Transverse colon (tissue), 4 donors: Measurements from ENCODE around the gene DNAJB11. TPM values are rescaled to one million over a fixed set of nuclear protein-coding genes. Genes with fewer than 3 reads are reported as not detected.
"Not testable (repeated sequence)": the region's sequence is repeated elsewhere in the genome, so short reads cannot be mapped to it uniquely, and the experiment has no call there.

Source experiments
- DNase-seq: peaks from one replicate; pipeline ENCODE4 v3.0.0-alpha.2; 2019
- H3K27ac ChIP-seq, 4 donors: fragments of 200-600 bp; sonication (generic); 2 replicates each; pipeline ENCODE4 v1.5.1; 2016 to 2018; ENCODE audit warnings: inconsistent platforms in 4 of 4
- H3K27me3 ChIP-seq: fragments of 200-600 bp; sonication (generic); 2 replicates; pipeline ENCODE4 v1.5.1; 2017; ENCODE audit warnings: inconsistent platforms
- H3K36me3 ChIP-seq, 4 donors: fragments of 200-600 bp; sonication (generic); 2 replicates each; pipeline ENCODE4 v1.5.1; 2017 to 2019; ENCODE audit warnings: inconsistent platforms in 4 of 4
- H3K4me1 ChIP-seq, 4 donors: fragments of 200-600 bp; sonication (generic); 2 replicates each; pipeline ENCODE4 v1.5.1; 2017 to 2020; ENCODE audit warnings: inconsistent platforms in 4 of 4
- H3K4me3 ChIP-seq, 4 donors: fragments of 200-600 bp; sonication (generic); 1 replicate in 1 of 4; 2 replicates in 3 of 4; pipeline versions ENCODE4 v1.5.1 to v1.6.1; 2017 to 2019; ENCODE audit warnings: inconsistent platforms in 4 of 4
- H3K9me3 ChIP-seq, 2 donors: fragments of 200-600 bp; sonication (generic); 2 replicates each; pipeline ENCODE4 v1.5.1; 2017 to 2019; ENCODE audit warnings: inconsistent platforms in 2 of 2
- EP300 ChIP-seq: sonication (generic); formaldehyde crosslinking; IDR thresholded peaks from one replicate; pipeline ENCODE4 v1.6.1; 2017; ENCODE audit warnings: antibody characterized with exemption, low read depth
- POLR2A ChIP-seq: fragments of 450-650 bp; IDR thresholded peaks from one replicate; pipeline ENCODE4 v1.6.1; 2016; ENCODE audit warnings: antibody characterized with exemption, mild to moderate bottlenecking, moderate library complexity
- POLR2AphosphoS5 ChIP-seq, 3 donors: sonication (generic); formaldehyde crosslinking; IDR thresholded peaks; one replicate each; pipeline ENCODE4 v1.6.1; 2016; ENCODE audit warnings: antibody characterized with exemption in 3 of 3
- WGBS, 2 donors: methylation state at CpG; one replicate each; pipeline ENCODE4 v1.1.5; 2018; ENCODE audit warnings: low coverage in 1 of 2; 5-methylcytosine and 5-hydroxymethylcytosine counted together
- in situ Hi-C, 4 donors: fragments of 200-750 bp; cut with MboI; loops; one replicate each; pipeline versions ENCODE4 v1.15.0 to v1.15.1; 2017; ENCODE audit warnings: low sequenced_read_pairs in 3 of 4, low pct_ligation_motif_present in 1 of 4, low pct_unique_long_range_greater_than_20kb in 1 of 4
- intact Hi-C: fragments of 100-400 bp; cut with DNase I; formaldehyde crosslinking; loops from one replicate; pipeline ENCODE4 v1.15.1; 2023; ENCODE audit warnings: low total_unique reads
- small RNA-seq, 4 donors: library from RNA; depleted of rRNA; stranded (forward); fragments of <200 nt; gene quantifications; one replicate each; pipeline ENCODE3, GENCODE V24; 2016
- total RNA-seq, 4 donors: library from RNA; depleted of rRNA; stranded (reverse); fragments of >200 nt; gene quantifications; one replicate each; pipeline ENCODE4 v1.1.0, GENCODE V29; 2016
- TF ChIP-seq, protein P1 (sequence below), 5 experiments: fragments of 200-600 bp in 3 of 5; fragments of 450-650 bp in 2 of 5; sonication (generic) in 3 of 5; IDR thresholded peaks; 1 replicate in 2 of 5; 2 replicates in 3 of 5; pipeline ENCODE4 v1.5.1; 2016 to 2017; ENCODE audit warnings: antibody characterized with exemption in 5 of 5, inconsistent platforms in 3 of 5, mild to moderate bottlenecking in 2 of 5, moderate library complexity in 1 of 5

Gene DNAJB11
- total RNA-seq, 4 donors from 2014 or later: 15.7 to 50.0 (median 29.4) TPM

DNA sequence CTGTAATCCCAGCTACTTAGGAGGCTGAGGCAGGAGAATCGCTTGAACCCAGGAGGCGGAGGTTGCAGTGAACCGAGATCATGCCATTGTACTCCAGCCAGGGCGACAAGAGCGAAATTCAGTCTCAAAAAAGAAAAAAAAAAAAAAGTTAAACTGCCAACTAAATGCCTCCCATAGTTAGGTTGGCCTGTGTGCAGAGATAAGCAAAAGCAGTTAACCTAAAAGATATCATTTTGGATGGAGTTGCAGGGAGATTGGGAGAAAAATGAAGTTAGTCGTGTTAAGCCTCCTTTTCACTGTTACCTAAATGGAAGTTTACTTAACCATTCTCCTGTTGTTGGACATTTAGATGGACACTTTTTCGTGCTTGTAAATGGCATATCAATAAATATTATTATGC is 58.2 kb downstream of the DNAJB11 start:
- 77 to 85% methylated on average over 2 to 7 of the region's 7 CpGs for WGBS, 2 donors
- intact Hi-C loops: no loop called here
- H3K36me3 ChIP-seq: no peaks in the 10 kb centered on the region
- no peak for DNase-seq
- H3K4me1 ChIP-seq: no peaks in the 10 kb centered on the region
- no peak overlapping the region for H3K27ac ChIP-seq
- H3K4me3 ChIP-seq: no peak overlapping the region
- in situ Hi-C loops: no loop called here
- no peaks in the 10 kb centered on the region for H3K9me3 ChIP-seq
- TF ChIP-seq POLR2A (no peak), EP300 (no peak), POLR2AphosphoS5 (IDR thresholded peaks at IDR 0.05) (no peak)
- TF ChIP-seq, protein P1, sequence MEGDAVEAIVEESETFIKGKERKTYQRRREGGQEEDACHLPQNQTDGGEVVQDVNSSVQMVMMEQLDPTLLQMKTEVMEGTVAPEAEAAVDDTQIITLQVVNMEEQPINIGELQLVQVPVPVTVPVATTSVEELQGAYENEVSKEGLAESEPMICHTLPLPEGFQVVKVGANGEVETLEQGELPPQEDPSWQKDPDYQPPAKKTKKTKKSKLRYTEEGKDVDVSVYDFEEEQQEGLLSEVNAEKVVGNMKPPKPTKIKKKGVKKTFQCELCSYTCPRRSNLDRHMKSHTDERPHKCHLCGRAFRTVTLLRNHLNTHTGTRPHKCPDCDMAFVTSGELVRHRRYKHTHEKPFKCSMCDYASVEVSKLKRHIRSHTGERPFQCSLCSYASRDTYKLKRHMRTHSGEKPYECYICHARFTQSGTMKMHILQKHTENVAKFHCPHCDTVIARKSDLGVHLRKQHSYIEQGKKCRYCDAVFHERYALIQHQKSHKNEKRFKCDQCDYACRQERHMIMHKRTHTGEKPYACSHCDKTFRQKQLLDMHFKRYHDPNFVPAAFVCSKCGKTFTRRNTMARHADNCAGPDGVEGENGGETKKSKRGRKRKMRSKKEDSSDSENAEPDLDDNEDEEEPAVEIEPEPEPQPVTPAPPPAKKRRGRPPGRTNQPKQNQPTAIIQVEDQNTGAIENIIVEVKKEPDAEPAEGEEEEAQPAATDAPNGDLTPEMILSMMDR (IDR thresholded peaks at IDR 0.05): no peak
- no peaks in the 10 kb centered on the region for H3K27me3 ChIP-seq

DNA sequence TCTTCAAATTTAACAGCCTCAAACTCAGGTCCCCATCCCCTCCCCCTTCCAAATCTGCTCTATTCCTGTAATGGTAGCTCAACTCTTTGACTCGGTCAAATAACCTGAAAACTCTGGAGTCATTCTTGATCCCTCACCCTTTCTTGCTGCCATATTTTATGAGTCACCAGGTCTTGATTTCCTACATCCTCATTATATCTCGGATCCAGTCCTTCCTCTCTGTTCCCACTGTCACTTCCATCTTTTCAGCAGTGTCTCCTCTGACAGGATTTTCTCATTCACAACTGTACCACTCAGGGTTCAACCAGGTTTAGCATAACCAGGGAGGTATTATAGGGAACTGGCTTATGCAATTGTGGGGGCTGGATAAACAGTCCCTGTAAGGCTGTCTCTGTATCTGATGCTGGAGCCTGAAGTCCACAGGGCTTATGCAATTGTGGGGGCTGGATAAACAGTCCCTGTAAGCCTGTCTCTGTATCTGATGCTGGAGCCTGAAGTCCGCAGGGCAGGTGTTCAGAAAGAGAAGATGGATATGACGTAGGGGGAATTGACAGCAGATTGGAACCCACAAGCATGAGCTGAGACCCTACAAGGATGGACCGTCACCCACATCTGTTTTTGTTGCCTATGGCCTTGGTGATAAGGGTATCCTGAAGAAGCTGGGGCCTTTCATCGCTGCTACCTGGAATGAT is 60.6 kb downstream of the DNAJB11 start:
- Histone ChIP-seq H3K27ac (no peak overlapping the region), H3K9me3 (no peaks in the 10 kb centered on the region), H3K27me3 (no peaks in the 10 kb centered on the region), H3K36me3 (no peaks in the 10 kb centered on the region), H3K4me1 (no peaks in the 10 kb centered on the region), H3K4me3 (no peak overlapping the region)
- TF ChIP-seq POLR2A (no peak), EP300 (no peak), POLR2AphosphoS5 (IDR thresholded peaks at IDR 0.05) (no peak)
- TF ChIP-seq, protein P1 (IDR thresholded peaks at IDR 0.05): no peak
- intact Hi-C loops: no loop called here
- DNase-seq: no peak
- in situ Hi-C loops: no loop called here
- 56 to 69% methylated on average over 3 to 6 of the region's 6 CpGs for WGBS, 2 donors

DNA sequence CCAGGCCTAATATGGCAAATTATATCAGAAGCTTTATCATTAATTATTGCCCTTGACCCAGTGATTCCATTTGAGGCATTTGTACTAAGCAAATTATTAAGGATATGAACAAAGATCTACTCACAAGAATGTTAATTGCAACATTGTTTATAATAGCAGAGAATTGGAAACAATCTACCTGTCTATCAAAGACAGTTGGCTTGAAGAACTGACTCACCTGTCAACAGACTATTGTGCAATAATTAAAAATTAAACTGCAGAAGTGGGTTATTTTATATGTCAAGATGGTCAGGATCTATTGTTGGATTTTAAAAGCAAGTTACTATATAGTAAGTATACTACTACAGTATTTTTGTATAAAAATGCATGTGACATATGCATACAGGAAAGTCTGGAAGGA is 63.0 kb downstream of the DNAJB11 start:
- H3K27me3 ChIP-seq: no peaks in the 10 kb centered on the region
- H3K9me3 ChIP-seq: no peaks in the 10 kb centered on the region
- H3K4me3 ChIP-seq: no peak overlapping the region
- no peaks in the 10 kb centered on the region for H3K36me3 ChIP-seq
- intact Hi-C loops: no loop called here
- no peak overlapping the region for H3K27ac ChIP-seq
- in situ Hi-C loops: no loop called here
- peaks cover 0 to 7% (median 1%) of the 10 kb centered on the region in 4 donors for H3K4me1 ChIP-seq
- no peak for TF ChIP-seq POLR2AphosphoS5 (IDR thresholded peaks at IDR 0.05)
- DNase-seq: no peak

DNA sequence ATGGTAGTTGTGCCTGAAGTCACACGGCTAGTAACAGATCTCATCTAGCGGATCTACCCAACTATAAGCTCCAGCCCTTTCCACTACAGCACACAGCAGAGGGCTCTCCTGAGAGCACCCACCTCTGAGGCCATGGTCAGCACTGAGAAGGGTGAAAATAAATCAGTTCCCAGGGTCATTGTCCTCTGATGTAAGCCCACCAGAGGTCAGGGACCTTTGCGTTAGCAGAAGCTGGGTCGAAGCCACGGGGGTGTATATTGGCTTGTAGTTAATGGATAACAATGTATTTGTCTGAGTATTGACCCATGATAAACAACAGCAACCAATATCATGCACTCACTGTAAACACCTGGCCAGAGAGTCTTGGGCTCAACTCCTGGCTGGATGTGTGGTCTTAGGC is 63.7 kb downstream of the DNAJB11 start:
- H3K4me3 ChIP-seq, intact Hi-C loops, H3K36me3 ChIP-seq, H3K27me3 ChIP-seq, H3K9me3 ChIP-seq, DNase-seq, in situ Hi-C loops, H3K27ac ChIP-seq: not testable (repeated sequence)
- peaks cover 0 to 11% (median 1%) of the 10 kb centered on the region in 4 donors for H3K4me1 ChIP-seq
- WGBS, 2 donors: 71 to 98% methylated on average over 5 of the region's 5 CpGs

Small RNA genes within 50 kb of the gene (small RNA-seq; reads per million reads assigned to genes)
- 0 reads per million in 4 donors for gene RF00017

Other genes starting within 250 kb of the DNAJB11 start
- 1 to 10 TPM in 3 of 4 donors, under 1 TPM in 1; 1.00 to 2.9 (median 1.8) TPM for gene DGKG, start 208.5 kb upstream of the DNAJB11 start, total RNA-seq
- gene CRYGS, start 26.3 kb upstream of the DNAJB11 start, total RNA-seq: 10 to 100 TPM in 1 of 4 donors, 1 to 10 TPM in 2, not detected in 1; 2.2 to 60.7 (median 4.4) TPM
- gene TBCCD1, start 3.4 kb upstream of the DNAJB11 start, total RNA-seq: 10 to 100 TPM in 3 of 4 donors, 1 to 10 TPM in 1; 7.1 to 15.4 (median 13.9) TPM
- not detected for gene AHSG, start 42.3 kb downstream of the DNAJB11 start, total RNA-seq
- gene FETUB, start 69.7 kb downstream of the DNAJB11 start, total RNA-seq: not detected
- not detected for gene HRG, start 95.3 kb downstream of the DNAJB11 start, total RNA-seq
- gene KNG1, start 146.6 kb downstream of the DNAJB11 start, total RNA-seq: 1 to 10 TPM in 2 of 4 donors, not detected in 2; 1.6 to 2.0 TPM
- 100 to 1,000 TPM; 146 to 550 (median 353) TPM for gene EIF4A2, start 212.9 kb downstream of the DNAJB11 start, total RNA-seq
- gene RFC4, start 235.8 kb downstream of the DNAJB11 start, total RNA-seq: 100 to 1,000 TPM in 1 of 4 donors, 10 to 100 TPM in 1, 1 to 10 TPM in 1, not detected in 1; 7.2 to 226 (median 10.5) TPM